ENCODE measurements around the gene DOP1A.
A peak's percentile ranks its signal among the peaks of the same experiment; 100 is the strongest.

The DOP1A gene

DNA sequence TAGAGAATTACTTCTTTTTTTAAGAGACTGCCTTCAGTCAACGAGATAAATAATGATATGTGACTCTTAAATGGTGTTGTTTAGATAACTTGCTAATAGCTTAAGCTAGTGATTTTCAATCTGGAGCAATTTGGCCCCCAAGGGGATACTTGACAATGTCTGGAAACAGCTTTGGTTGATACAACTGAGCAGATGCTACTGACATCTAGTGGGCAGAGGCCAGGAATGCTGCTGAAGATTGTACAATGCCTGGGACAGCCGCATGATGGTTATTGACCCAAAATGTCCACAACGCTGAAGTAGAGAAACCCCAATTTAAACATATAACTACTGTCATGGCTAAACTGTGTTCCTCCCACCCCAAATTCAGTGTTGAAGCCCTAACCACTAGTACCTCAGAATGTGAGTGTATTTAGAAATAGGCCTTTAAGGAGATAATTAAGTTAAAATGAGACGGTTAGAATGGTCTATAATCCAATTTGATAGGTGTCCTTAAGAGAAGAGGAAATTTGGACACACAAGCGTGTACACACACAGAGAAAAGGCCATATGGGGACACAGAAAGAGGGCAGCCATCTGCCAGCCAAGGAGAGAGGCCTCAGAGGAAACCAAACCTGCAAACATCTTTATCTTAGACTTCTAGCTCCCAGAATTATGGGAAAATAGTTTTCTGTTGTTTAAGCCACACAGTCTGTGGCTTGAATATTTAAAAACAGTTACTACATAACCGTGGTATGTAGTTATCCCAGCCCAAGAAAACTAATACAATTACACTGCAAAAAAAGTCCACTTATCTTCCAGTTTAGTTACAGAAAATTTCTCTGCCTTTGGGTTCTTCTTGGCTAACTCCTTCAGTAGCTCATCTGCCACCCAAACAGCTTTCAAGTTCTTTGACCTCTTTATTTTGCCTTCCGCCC lies 147.9 kb downstream of the DOP1A start:
- DNase-seq, result peak; percentile 71

DNA sequence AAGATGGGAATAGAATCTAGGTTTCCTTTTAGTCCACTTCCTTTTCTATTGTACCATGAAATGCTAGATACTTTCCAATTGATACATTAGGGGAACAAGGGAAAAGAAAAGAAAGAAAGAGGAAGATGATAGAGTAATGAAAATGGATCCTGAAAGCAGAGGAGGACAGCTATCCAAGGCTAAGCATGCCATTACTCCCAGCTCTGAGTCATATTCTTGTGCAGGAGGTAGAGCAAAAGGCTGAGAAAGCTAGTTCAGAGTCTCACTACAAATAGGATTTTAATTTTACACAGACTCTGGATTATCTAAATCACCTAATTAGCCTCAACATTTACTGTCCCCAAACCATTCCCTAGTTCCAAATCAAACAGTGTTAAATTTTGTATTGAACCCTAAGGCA lies 149.3 kb downstream of the DOP1A start:
- no peak for DNase-seq
